ENCODE data around the gene NCR2.

The NCR2 gene

DNA sequence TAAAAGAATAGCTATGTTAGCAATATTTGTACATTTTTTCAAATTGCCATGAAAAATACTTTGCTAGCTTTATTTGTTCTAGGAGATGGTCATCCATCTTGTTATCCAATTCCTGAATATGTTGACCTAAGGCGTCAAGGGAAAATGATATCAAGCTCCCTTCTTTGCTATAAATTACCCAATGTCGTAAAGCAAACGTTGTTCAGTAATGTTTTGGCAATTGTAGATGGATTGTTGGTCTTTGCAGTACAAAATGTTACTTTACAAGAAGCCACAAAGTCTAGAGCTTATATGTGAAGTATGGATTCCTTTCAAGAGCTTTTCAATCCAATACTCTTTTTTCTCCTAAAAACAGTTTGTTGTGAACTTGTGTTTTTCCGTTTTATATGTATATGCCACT, 3.3 kb downstream of the NCR2 start:
- POLR2A ChIA-PET: no interaction called here
- no peak overlapping the region for H3K27ac ChIP-seq (ENCODE audit: extremely low read depth, low read depth, low read length)
- H3K4me3 ChIP-seq (ENCODE audit: low read depth, low read length): no peak overlapping the region
- H3K36me3 ChIP-seq (ENCODE audit: control insufficient read depth in 2 of 2, insufficient read depth in 1 of 2, low read length in 2 of 2): no peaks in the 10 kb centered on the region
- CTCF ChIA-PET: interaction anchor here (0.5 to 4.6 kb wide), 11 partner anchors 17 to 707 kb away, joined by 3 to 16 read pairs (median 4); no protein-coding TSS in a partner anchor
- TF ChIP-seq, protein P1, sequence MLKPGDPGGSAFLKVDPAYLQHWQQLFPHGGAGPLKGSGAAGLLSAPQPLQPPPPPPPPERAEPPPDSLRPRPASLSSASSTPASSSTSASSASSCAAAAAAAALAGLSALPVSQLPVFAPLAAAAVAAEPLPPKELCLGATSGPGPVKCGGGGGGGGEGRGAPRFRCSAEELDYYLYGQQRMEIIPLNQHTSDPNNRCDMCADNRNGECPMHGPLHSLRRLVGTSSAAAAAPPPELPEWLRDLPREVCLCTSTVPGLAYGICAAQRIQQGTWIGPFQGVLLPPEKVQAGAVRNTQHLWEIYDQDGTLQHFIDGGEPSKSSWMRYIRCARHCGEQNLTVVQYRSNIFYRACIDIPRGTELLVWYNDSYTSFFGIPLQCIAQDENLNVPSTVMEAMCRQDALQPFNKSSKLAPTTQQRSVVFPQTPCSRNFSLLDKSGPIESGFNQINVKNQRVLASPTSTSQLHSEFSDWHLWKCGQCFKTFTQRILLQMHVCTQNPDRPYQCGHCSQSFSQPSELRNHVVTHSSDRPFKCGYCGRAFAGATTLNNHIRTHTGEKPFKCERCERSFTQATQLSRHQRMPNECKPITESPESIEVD (tag by site-specific recombination; IDR thresholded peaks at IDR 0.05): peak; percentile 74; the same call in 1 of the 2 replicates
- TF ChIP-seq ZNF292 (tag by site-specific recombination; IDR thresholded peaks at IDR 0.05; ENCODE audit: borderline replicate concordance, low read depth): no peak
- H3K9me3 ChIP-seq (ENCODE audit: control insufficient read depth, insufficient read depth, low read depth, low read length): no peaks in the 10 kb centered on the region
- no peaks in the 10 kb centered on the region; the same call in 1 of the 2 replicates for H3K4me1 ChIP-seq (ENCODE audit: control insufficient read depth, insufficient read depth, low read length)

DNA sequence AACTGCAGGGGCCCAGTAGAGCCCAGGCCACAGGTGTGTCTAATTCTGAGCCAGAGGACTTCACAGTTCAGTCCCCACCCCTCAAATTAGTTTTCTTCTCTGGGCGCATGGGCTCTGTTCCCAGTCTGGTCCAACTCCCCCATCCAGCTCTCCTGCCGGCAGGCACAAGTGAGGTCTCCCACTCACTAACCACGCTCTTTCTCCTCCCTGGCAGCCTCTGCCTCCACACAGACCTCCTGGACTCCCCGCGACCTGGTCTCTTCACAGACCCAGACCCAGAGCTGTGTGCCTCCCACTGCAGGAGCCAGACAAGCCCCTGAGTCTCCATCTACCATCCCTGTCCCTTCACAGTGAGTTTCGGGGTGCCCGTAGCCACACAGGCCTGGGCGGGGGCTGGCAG, 6.2 kb downstream of the NCR2 start:
- POLR2A ChIA-PET: no interaction called here
- Histone ChIP-seq H3K36me3 (ENCODE audit: control insufficient read depth in 2 of 2, insufficient read depth in 1 of 2, low read length in 2 of 2) (no peaks in the 10 kb centered on the region), H3K9me3 (ENCODE audit: control insufficient read depth, insufficient read depth, low read depth, low read length) (no peaks in the 10 kb centered on the region), H3K4me3 (ENCODE audit: low read depth, low read length) (no peak overlapping the region), H3K4me1 (ENCODE audit: control insufficient read depth, insufficient read depth, low read length) (no peaks in the 10 kb centered on the region; the same call in 1 of the 2 replicates), H3K27ac (ENCODE audit: extremely low read depth, low read depth, low read length) (no peak overlapping the region)
- CTCF ChIA-PET: interaction anchor here (0.7 kb wide), 1 partner anchor 224 kb away, joined by 3 read pairs; no protein-coding TSS in a partner anchor
- no peak for TF ChIP-seq ZNF10 (tag by site-specific recombination; IDR thresholded peaks at IDR 0.05)
- TF ChIP-seq, protein P2, sequence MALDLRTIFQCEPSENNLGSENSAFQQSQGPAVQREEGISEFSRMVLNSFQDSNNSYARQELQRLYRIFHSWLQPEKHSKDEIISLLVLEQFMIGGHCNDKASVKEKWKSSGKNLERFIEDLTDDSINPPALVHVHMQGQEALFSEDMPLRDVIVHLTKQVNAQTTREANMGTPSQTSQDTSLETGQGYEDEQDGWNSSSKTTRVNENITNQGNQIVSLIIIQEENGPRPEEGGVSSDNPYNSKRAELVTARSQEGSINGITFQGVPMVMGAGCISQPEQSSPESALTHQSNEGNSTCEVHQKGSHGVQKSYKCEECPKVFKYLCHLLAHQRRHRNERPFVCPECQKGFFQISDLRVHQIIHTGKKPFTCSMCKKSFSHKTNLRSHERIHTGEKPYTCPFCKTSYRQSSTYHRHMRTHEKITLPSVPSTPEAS (tag by site-specific recombination; IDR thresholded peaks at IDR 0.05): no peak
- no peak for TF ChIP-seq ZFP3 (tag by site-specific recombination; IDR thresholded peaks at IDR 0.05; ENCODE audit: low read depth)
- TF ChIP-seq ZNF184 (tag by site-specific recombination; IDR thresholded peaks at IDR 0.05): no peak
- no peak for TF ChIP-seq ZNF561 (tag by site-specific recombination; IDR thresholded peaks at IDR 0.05; ENCODE audit: borderline replicate concordance)
- TF ChIP-seq KLF8 (tag by site-specific recombination; IDR thresholded peaks at IDR 0.05): no peak
- TF ChIP-seq ZBTB8A (tag by site-specific recombination; IDR thresholded peaks at IDR 0.05): no peak
- TF ChIP-seq, protein P3, sequence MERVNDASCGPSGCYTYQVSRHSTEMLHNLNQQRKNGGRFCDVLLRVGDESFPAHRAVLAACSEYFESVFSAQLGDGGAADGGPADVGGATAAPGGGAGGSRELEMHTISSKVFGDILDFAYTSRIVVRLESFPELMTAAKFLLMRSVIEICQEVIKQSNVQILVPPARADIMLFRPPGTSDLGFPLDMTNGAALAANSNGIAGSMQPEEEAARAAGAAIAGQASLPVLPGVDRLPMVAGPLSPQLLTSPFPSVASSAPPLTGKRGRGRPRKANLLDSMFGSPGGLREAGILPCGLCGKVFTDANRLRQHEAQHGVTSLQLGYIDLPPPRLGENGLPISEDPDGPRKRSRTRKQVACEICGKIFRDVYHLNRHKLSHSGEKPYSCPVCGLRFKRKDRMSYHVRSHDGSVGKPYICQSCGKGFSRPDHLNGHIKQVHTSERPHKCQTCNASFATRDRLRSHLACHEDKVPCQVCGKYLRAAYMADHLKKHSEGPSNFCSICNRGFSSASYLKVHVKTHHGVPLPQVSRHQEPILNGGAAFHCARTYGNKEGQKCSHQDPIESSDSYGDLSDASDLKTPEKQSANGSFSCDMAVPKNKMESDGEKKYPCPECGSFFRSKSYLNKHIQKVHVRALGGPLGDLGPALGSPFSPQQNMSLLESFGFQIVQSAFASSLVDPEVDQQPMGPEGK (tag by site-specific recombination; IDR thresholded peaks at IDR 0.05): no peak
- TF ChIP-seq ZNF776 (tag by site-specific recombination; IDR thresholded peaks at IDR 0.05; ENCODE audit: borderline replicate concordance): no peak
- TF ChIP-seq ZBTB1 (tag by site-specific recombination; IDR thresholded peaks at IDR 0.05): no peak
- TF ChIP-seq, protein P4, sequence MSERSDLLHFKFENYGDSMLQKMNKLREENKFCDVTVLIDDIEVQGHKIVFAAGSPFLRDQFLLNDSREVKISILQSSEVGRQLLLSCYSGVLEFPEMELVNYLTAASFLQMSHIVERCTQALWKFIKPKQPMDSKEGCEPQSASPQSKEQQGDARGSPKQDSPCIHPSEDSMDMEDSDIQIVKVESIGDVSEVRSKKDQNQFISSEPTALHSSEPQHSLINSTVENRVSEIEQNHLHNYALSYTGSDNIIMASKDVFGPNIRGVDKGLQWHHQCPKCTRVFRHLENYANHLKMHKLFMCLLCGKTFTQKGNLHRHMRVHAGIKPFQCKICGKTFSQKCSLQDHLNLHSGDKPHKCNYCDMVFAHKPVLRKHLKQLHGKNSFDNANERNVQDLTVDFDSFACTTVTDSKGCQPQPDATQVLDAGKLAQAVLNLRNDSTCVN (tag by site-specific recombination; optimal IDR thresholded peaks at IDR 0.05): no peak
- no peak for TF ChIP-seq ZBTB7A (tag by site-specific recombination; IDR thresholded peaks at IDR 0.05; ENCODE audit: low read depth)
- TF ChIP-seq YY1 (tag by site-specific recombination; IDR thresholded peaks at IDR 0.05): no peak
- TF ChIP-seq, protein P5, sequence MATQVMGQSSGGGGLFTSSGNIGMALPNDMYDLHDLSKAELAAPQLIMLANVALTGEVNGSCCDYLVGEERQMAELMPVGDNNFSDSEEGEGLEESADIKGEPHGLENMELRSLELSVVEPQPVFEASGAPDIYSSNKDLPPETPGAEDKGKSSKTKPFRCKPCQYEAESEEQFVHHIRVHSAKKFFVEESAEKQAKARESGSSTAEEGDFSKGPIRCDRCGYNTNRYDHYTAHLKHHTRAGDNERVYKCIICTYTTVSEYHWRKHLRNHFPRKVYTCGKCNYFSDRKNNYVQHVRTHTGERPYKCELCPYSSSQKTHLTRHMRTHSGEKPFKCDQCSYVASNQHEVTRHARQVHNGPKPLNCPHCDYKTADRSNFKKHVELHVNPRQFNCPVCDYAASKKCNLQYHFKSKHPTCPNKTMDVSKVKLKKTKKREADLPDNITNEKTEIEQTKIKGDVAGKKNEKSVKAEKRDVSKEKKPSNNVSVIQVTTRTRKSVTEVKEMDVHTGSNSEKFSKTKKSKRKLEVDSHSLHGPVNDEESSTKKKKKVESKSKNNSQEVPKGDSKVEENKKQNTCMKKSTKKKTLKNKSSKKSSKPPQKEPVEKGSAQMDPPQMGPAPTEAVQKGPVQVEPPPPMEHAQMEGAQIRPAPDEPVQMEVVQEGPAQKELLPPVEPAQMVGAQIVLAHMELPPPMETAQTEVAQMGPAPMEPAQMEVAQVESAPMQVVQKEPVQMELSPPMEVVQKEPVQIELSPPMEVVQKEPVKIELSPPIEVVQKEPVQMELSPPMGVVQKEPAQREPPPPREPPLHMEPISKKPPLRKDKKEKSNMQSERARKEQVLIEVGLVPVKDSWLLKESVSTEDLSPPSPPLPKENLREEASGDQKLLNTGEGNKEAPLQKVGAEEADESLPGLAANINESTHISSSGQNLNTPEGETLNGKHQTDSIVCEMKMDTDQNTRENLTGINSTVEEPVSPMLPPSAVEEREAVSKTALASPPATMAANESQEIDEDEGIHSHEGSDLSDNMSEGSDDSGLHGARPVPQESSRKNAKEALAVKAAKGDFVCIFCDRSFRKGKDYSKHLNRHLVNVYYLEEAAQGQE (tag by site-specific recombination; IDR thresholded peaks at IDR 0.05): no peak
- TF ChIP-seq, protein P6, sequence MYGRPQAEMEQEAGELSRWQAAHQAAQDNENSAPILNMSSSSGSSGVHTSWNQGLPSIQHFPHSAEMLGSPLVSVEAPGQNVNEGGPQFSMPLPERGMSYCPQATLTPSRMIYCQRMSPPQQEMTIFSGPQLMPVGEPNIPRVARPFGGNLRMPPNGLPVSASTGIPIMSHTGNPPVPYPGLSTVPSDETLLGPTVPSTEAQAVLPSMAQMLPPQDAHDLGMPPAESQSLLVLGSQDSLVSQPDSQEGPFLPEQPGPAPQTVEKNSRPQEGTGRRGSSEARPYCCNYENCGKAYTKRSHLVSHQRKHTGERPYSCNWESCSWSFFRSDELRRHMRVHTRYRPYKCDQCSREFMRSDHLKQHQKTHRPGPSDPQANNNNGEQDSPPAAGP (tag by site-specific recombination; IDR thresholded peaks at IDR 0.05): no peak
- no peak for TF ChIP-seq PRDM1 (tag by site-specific recombination; IDR thresholded peaks at IDR 0.05)
- TF ChIP-seq, protein P7, sequence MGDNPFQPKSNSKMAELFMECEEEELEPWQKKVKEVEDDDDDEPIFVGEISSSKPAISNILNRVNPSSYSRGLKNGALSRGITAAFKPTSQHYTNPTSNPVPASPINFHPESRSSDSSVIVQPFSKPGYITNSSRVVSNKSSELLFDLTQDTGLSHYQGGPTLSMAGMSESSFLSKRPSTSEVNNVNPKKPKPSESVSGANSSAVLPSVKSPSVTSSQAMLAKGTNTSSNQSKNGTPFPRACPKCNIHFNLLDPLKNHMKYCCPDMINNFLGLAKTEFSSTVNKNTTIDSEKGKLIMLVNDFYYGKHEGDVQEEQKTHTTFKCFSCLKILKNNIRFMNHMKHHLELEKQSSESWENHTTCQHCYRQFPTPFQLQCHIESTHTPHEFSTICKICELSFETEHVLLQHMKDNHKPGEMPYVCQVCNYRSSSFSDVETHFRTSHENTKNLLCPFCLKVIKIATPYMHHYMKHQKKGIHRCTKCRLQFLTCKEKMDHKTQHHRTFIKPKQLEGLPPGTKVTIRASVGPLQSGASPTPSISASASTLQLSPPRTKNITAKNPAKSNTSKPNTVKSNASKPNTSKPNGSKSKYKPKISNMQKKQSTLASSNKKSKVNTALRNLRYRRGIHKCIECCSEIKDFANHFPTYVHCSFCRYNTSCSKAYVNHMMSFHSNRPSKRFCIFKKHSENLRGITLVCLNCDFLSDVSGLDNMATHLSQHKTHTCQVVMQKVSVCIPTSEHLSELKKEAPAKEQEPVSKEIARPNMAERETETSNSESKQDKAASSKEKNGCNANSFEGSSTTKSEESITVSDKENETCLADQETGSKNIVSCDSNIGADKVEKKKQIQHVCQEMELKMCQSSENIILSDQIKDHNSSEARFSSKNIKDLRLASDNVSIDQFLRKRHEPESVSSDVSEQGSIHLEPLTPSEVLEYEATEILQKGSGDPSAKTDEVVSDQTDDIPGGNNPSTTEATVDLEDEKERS (tag by site-specific recombination; IDR thresholded peaks at IDR 0.05): no peak
- TF ChIP-seq ZSCAN23 (tag by site-specific recombination; IDR thresholded peaks at IDR 0.05): no peak

Measured in HEK293 (cell line).